AG08395 (cell line): ENCODE results near the gene AUH.

ENCODE experiments used
- DNase-seq: peaks from one replicate; pipeline ENCODE4 v3.0.0; 2012; ENCODE audit warnings: mixed read lengths, low spot score

AUH gene

GRCh38 chr9:91295357-91295756 lies 66.4 kb downstream of the AUH start:
- no peak for DNase-seq

- DNase-seq = no peak
Measured at GRCh38 chr9:91291866-91292265, 69.9 kb downstream of the AUH start.

- no peak for DNase-seq
Measured at GRCh38 chr9:91289244-91289643, 72.5 kb downstream of the AUH start.

- no peak for DNase-seq
Measured at GRCh38 chr9:91285729-91286353, 75.9 kb downstream of the AUH start.

- peak; percentile 15 for DNase-seq
Measured at GRCh38 chr9:91282292-91282691, 79.4 kb downstream of the AUH start.

- no peak for DNase-seq
Measured at GRCh38 chr9:91279296-91280204, 82.2 kb downstream of the AUH start.

- DNase-seq = no peak
Measured at GRCh38 chr9:91276513-91276912, 85.2 kb downstream of the AUH start.

- DNase-seq = no peak
Measured at GRCh38 chr9:91275655-91276054, 86.1 kb downstream of the AUH start.

- DNase-seq = no peak
Measured at GRCh38 chr9:91274949-91275492, 86.7 kb downstream of the AUH start.

GRCh38 chr9:91273853-91274552 lies 87.7 kb downstream of the AUH start:
- peak; percentile 35 for DNase-seq

GRCh38 chr9:91271156-91271555 lies 90.6 kb downstream of the AUH start:
- no peak for DNase-seq

- DNase-seq = no peak
Measured at GRCh38 chr9:91269907-91270491, 91.7 kb downstream of the AUH start.

- no peak for DNase-seq
Measured at GRCh38 chr9:91266448-91266847, 95.3 kb downstream of the AUH start.

GRCh38 chr9:91265514-91265913 lies 96.2 kb downstream of the AUH start:
- no peak for DNase-seq

- DNase-seq = no peak
Measured at GRCh38 chr9:91261417-91261816, 100.3 kb downstream of the AUH start.

GRCh38 chr9:91259162-91259561 lies 102.6 kb downstream of the AUH start:
- no peak for DNase-seq

GRCh38 chr9:91258451-91258850 lies 103.3 kb downstream of the AUH start:
- no peak for DNase-seq

GRCh38 chr9:91256235-91256634 lies 105.5 kb downstream of the AUH start:
- no peak for DNase-seq

GRCh38 chr9:91255327-91255726 lies 106.4 kb downstream of the AUH start:
- DNase-seq = peak; percentile 56

- DNase-seq = no peak
Measured at GRCh38 chr9:91253488-91253887, 108.2 kb downstream of the AUH start.

- DNase-seq = no peak
Measured at GRCh38 chr9:91248707-91249106, 113.0 kb downstream of the AUH start.

- no peak for DNase-seq
Measured at GRCh38 chr9:91247278-91247677, 114.4 kb downstream of the AUH start.
